ENCODE data around the gene MRPL2.

Gene MRPL2

DNA sequence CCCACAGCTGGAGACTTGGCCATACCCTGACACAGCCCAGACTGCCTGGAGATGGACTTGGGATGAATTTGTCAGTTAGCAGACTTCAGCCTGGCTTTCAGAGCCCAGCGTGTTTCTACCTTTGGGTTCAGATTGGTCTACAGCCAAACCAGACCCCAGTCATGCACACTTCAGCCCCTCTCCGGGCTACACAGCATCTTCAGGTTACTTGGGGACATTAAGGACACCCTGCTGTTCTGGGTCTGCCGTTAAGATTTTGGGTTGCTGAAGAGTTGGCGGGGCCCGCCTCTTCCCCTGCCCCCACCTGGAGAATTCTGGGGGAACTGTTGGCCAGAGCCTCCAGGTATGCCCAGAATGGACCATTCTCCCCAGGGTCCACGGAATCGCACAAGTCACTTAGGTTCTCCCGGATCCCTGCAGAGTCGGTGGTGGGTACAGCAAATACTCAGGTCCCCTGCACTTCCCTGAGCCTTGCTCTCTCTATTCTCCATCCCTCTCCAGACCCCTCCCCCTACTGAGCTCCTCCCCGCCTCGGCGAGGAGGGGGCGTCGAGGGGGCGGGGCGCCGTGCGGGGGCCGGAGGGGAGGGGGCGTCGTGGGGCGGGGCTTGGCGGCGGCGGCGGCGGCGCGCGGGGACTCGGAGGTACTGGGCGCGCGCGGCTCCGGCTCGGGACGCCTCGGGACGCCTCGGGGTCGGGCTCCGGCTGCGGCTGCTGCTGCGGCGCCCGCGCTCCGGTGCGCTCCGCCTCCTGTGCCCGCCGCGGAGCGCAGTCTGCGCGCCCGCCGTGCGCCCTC, 16.6 kb upstream of the MRPL2 start, which contains the start of gene PTK7:
Gene PTK7, plus strand, starts transcription at position 645 of the 794 bp plus-strand sequence. CDS start 175 bp downstream, outside the sequence.
- H3K4me3 ChIP-seq (ENCODE audit: low read depth, low read length) = peak within 1 kb of the TSS; percentile 46
- no peak for DNase-seq (ENCODE audit: low read depth)
- TF ChIP-seq CTCF (IDR thresholded peaks at IDR 0.05; ENCODE audit: insufficient read depth, low read depth, low read length, missing control alignments) = no peak

GRCh38 chr6:43074847-43075669, 15.8 kb upstream of the MRPL2 start:
- no peak overlapping the region for H3K4me3 ChIP-seq (ENCODE audit: low read depth, low read length)
- no peak for TF ChIP-seq CTCF (IDR thresholded peaks at IDR 0.05; ENCODE audit: insufficient read depth, low read depth, low read length, missing control alignments)
- DNase-seq (ENCODE audit: low read depth) = no peak

DNA sequence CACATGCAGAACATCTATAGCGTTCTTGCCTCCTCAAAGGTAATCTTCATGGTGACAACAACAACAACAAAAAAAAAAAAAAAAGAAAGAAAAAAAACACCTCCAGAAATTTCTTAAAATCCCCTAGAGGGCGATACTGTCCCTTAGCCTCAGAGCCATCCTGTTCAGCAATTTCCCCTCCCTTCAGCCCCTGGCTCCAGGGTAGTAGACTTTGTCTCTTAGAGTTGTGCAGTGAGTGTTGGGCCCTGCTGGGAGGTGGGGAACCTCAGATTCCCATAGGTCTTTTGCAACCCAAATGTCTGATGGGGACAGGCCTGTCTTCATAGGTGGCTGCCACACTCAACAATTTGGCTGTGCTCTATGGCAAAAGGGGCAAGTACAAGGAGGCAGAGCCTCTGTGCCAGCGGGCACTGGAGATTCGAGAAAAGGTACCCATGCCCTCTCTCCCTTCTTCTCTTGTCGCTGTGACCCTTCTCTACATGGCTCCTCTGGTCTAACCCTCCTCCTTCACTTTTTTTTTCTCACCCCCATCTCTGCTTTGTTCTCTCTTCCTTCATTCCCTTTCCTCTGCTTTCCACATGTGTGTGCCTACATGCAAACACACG, 10.9 kb upstream of the MRPL2 start:
- peak; percentile 62 for TF ChIP-seq CTCF (IDR thresholded peaks at IDR 0.05; ENCODE audit: insufficient read depth, low read depth, low read length, missing control alignments)
- peak; percentile 69 for DNase-seq (ENCODE audit: low read depth)
- H3K4me3 ChIP-seq (ENCODE audit: low read depth, low read length) = no peak overlapping the region

- no peak for TF ChIP-seq CTCF (IDR thresholded peaks at IDR 0.05; ENCODE audit: insufficient read depth, low read depth, low read length, missing control alignments)
- H3K4me3 ChIP-seq (ENCODE audit: low read depth, low read length) = no peak overlapping the region
- DNase-seq (ENCODE audit: low read depth) = no peak
Observed at GRCh38 chr6:43062818-43063217, 3.6 kb upstream of the MRPL2 start.

GRCh38 chr6:43061861-43062260, 2.6 kb upstream of the MRPL2 start:
- TF ChIP-seq CTCF (IDR thresholded peaks at IDR 0.05; ENCODE audit: insufficient read depth, low read depth, low read length, missing control alignments) = no peak
- no peak overlapping the region for H3K4me3 ChIP-seq (ENCODE audit: low read depth, low read length)
- DNase-seq (ENCODE audit: low read depth) = no peak

GRCh38 chr6:43060755-43061633, 1.8 kb upstream of the MRPL2 start:
- TF ChIP-seq CTCF (IDR thresholded peaks at IDR 0.05; ENCODE audit: insufficient read depth, low read depth, low read length, missing control alignments) = no peak
- H3K4me3 ChIP-seq (ENCODE audit: low read depth, low read length) = no peak overlapping the region
- no peak for DNase-seq (ENCODE audit: low read depth)
